Measurements from ENCODE around the gene ZFAND3. TPM values are rescaled to one million over a fixed set of nuclear protein-coding genes. Genes with fewer than 3 reads are reported as not detected.

ZFAND3 gene
- total RNA-seq, 1 donor from 2014 or later, result 32.7 TPM

GRCh38 chr6:37835923-37836322 lies 16.4 kb downstream of the ZFAND3 start:
- Histone ChIP-seq H3K4me1 (peaks cover 0 to 7% of the 10 kb centered on the region in 2 donors), H3K36me3 (no peaks in the 10 kb centered on the region), H3K27ac (no peak overlapping the region), H3K9me3 (no peaks in the 10 kb centered on the region), H3K27me3 (no peaks in the 10 kb centered on the region), H3K4me3 (no peak overlapping the region)
- no peak for DNase-seq (ENCODE audit: low spot score in 2 of 2)
- intact Hi-C loops (cut with DNase I), result no loop called here
- TF ChIP-seq CTCF (IDR thresholded peaks at IDR 0.05), result no peak

- no peaks in the 10 kb centered on the region for H3K9me3 ChIP-seq
- intact Hi-C loops (cut with DNase I), result no loop called here
- no peak for DNase-seq (ENCODE audit: low spot score in 2 of 2)
- no peaks in the 10 kb centered on the region for H3K27me3 ChIP-seq
- no peaks in the 10 kb centered on the region for H3K36me3 ChIP-seq
- no peak overlapping the region for H3K27ac ChIP-seq
- no peak for TF ChIP-seq CTCF (IDR thresholded peaks at IDR 0.05)
- H3K4me3 ChIP-seq, result no peak overlapping the region
- H3K4me1 ChIP-seq, result no peaks in the 10 kb centered on the region
These were observed 18.8 kb downstream of the ZFAND3 start for GRCh38 chr6:37838219-37838921.

GRCh38 chr6:37840143-37840939 lies 20.8 kb downstream of the ZFAND3 start:
- Histone ChIP-seq H3K4me3 (no peak overlapping the region), H3K9me3 (no peaks in the 10 kb centered on the region), H3K27me3 (no peaks in the 10 kb centered on the region), H3K36me3 (no peaks in the 10 kb centered on the region), H3K27ac (no peak overlapping the region), H3K4me1 (peaks cover 0 to 4% of the 10 kb centered on the region in 2 donors)
- no peak for TF ChIP-seq CTCF (IDR thresholded peaks at IDR 0.05)
- no peak for DNase-seq (ENCODE audit: low spot score in 2 of 2)
- intact Hi-C loops (cut with DNase I), result no loop called here

GRCh38 chr6:37840940-37841300 lies 21.4 kb downstream of the ZFAND3 start:
- H3K4me3 ChIP-seq, result no peak overlapping the region
- H3K9me3 ChIP-seq, result no peaks in the 10 kb centered on the region
- intact Hi-C loops (cut with DNase I), result no loop called here
- no peak for TF ChIP-seq CTCF (IDR thresholded peaks at IDR 0.05)
- DNase-seq (ENCODE audit: low spot score in 2 of 2), result no peak
- H3K27me3 ChIP-seq, result no peaks in the 10 kb centered on the region
- H3K27ac ChIP-seq, result no peak overlapping the region
- H3K36me3 ChIP-seq, result no peaks in the 10 kb centered on the region
- peaks cover 0 to 6% of the 10 kb centered on the region in 2 donors for H3K4me1 ChIP-seq

- H3K36me3 ChIP-seq, result no peaks in the 10 kb centered on the region
- no peak for DNase-seq (ENCODE audit: low spot score in 2 of 2)
- no peak for TF ChIP-seq CTCF (IDR thresholded peaks at IDR 0.05)
- intact Hi-C loops (cut with DNase I), result no loop called here
- H3K9me3 ChIP-seq, result no peaks in the 10 kb centered on the region
- peaks cover 0 to 16% of the 10 kb centered on the region in 2 donors for H3K4me1 ChIP-seq
- H3K27me3 ChIP-seq, result no peaks in the 10 kb centered on the region
- H3K27ac ChIP-seq, result no peak overlapping the region
- no peak overlapping the region for H3K4me3 ChIP-seq
These were observed 25.7 kb downstream of the ZFAND3 start for GRCh38 chr6:37845026-37845911.

Data from ascending aorta (tissue), 2 donors.